HepG2 (cell line): Measurements from ENCODE around the gene FOCAD. TPM values are rescaled to one million over a fixed set of nuclear protein-coding genes. Genes with fewer than 3 reads are reported as not detected.

Experiments
- ATAC-seq: fragments of 200-7000 bp; cut with Tn5 transposase; 3 replicates; pipeline ENCODE4 v1.9.1; 2020; ENCODE audit warnings: mild to moderate bottlenecking, moderate library complexity
- BruUV-seq: library from RNA; stranded (reverse); fragments of 400-500 nt; replicated peaks from 2 replicates; lab custom pipeline; 2021; lab: Mats Ljungman, UMichigan
- CTCF ChIA-PET: fragments of 300-600 bp; formaldehyde crosslinking; extraction: SDS; loops from one replicate; lab custom pipeline; 2021; ENCODE audit warnings: low total read pairs, inconsistent platforms, low intra/inter-chr PET ratio; lab: Yijun Ruan, JAX
- POLR2A ChIA-PET: fragments of 350-600 bp; sonication (Branson Sonifier 250); formaldehyde crosslinking; loops from one replicate; lab custom pipeline; 2020; ENCODE audit warnings: antibody characterized with exemption, inconsistent platforms; lab: Yijun Ruan, JAX
- DNase-seq: peaks from one replicate; pipeline ENCODE4 v3.0.0-alpha.2; 2015; ENCODE audit warnings: low spot score
- FAIRE-seq: peaks from 3 replicates; lab custom pipeline; 2011; peaks lifted over from hg19 to GRCh38; lab: Jason Lieb, UNC
- H2AFZ ChIP-seq: one replicate; pipeline ENCODE4 v1.6.1; 2011; ENCODE audit warnings: low read length, inconsistent platforms
- H3K27ac ChIP-seq: fragments of 300-600 bp; 3 replicates; pipeline ENCODE4 v1.8.0; 2011; ENCODE audit warnings: mixed run types, mild to moderate bottlenecking, mixed read lengths, low read length, inconsistent platforms; ENCODE audit not compliant: insufficient read depth; ENCODE audit errors: extremely low read length
- H3K27me3 ChIP-seq, 2 experiments: fragments of 200-600 bp in 1 of 2; 2 replicates in 1 of 2; 3 replicates in 1 of 2; pipeline versions ENCODE4 v1.6.0 to v1.8.0; 2011; ENCODE audit warnings: low read length in 2 of 2, mild to moderate bottlenecking in 2 of 2, moderate library complexity in 2 of 2, inconsistent platforms in 1 of 2; ENCODE audit not compliant: insufficient read depth in 2 of 2, control insufficient read depth in 1 of 2
- H3K36me3 ChIP-seq, 2 experiments: fragments of 200-600 bp in 1 of 2; replicated peaks in 1 of 2; 2 replicates in 1 of 2; 3 replicates in 1 of 2; pipeline versions ENCODE4 v1.5.1 to v1.8.0; 2011; ENCODE audit warnings: low read length in 2 of 2, inconsistent platforms in 1 of 2; ENCODE audit not compliant: insufficient read depth in 2 of 2, control insufficient read depth in 1 of 2
- H3K4me1 ChIP-seq: 2 replicates; pipeline ENCODE4 v1.5.1; 2012; ENCODE audit warnings: low read length, inconsistent platforms; ENCODE audit not compliant: insufficient read depth
- H3K4me2 ChIP-seq: 2 replicates; pipeline ENCODE4 v1.6.0; 2011; ENCODE audit warnings: low read depth, low read length, inconsistent platforms
- H3K4me3 ChIP-seq, 3 experiments: fragments of 200-600 bp in 1 of 3; sonication (generic), shearing (Covaris generic) in 1 of 3; replicated peaks in 1 of 3; 2 replicates each; pipeline ENCODE4 v1.5.1; 2011 to 2016; ENCODE audit warnings: low read length in 3 of 3, inconsistent platforms in 2 of 3, low read depth in 2 of 3, mild to moderate bottlenecking in 2 of 3, control low read depth in 1 of 3, mixed read lengths in 1 of 3; ENCODE audit not compliant: insufficient read depth in 1 of 3
- H3K79me2 ChIP-seq: one replicate; pipeline ENCODE4 v1.6.1; 2011; ENCODE audit warnings: low read length, inconsistent platforms; ENCODE audit not compliant: insufficient read depth
- H3K9ac ChIP-seq: 2 replicates; pipeline ENCODE4 v1.6.0; 2011; ENCODE audit warnings: mild to moderate bottlenecking, low read depth, low read length, inconsistent platforms; ENCODE audit not compliant: insufficient read depth
- H3K9me3 ChIP-seq: 2 replicates; pipeline ENCODE4 v1.5.1; 2012; ENCODE audit warnings: mild to moderate bottlenecking, low read length
- H4K20me1 ChIP-seq: 2 replicates; pipeline ENCODE4 v1.6.0; 2011; ENCODE audit warnings: inconsistent platforms, mild to moderate bottlenecking, low read length, moderate library complexity; ENCODE audit not compliant: insufficient read depth
- FOXA1 ChIP-seq, 2 experiments: fragments of 450-650 bp in 1 of 2; sonication (generic) in 1 of 2; formaldehyde crosslinking in 1 of 2; IDR thresholded peaks; 2 replicates each; pipeline versions ENCODE4 v1.4.0 to v1.6.1; 2016 to 2020; ENCODE audit warnings: missing genetic modification reagents in 1 of 2
- SP140L ChIP-seq: sonication (generic); formaldehyde crosslinking; IDR thresholded peaks from 2 replicates; pipeline ENCODE4 v1.4.0; 2020; ENCODE audit warnings: missing genetic modification reagents, borderline replicate concordance
- ZNF232 ChIP-seq: sonication (generic); formaldehyde crosslinking; IDR thresholded peaks from 2 replicates; pipeline ENCODE4 v1.4.0; 2020; ENCODE audit warnings: missing genetic modification reagents, borderline replicate concordance
- ZNF260 ChIP-seq: sonication (generic); formaldehyde crosslinking; IDR thresholded peaks from 2 replicates; pipeline ENCODE4 v1.4.0; 2020; ENCODE audit warnings: missing genetic modification reagents, low read depth, mild to moderate bottlenecking, borderline replicate concordance
- WGBS: methylation state at CpG from one replicate; pipeline ENCODE4 v1.1.6; 2017; ENCODE audit warnings: low lambda C conversion rate; 5-methylcytosine and 5-hydroxymethylcytosine counted together
- in situ Hi-C: cut with HindIII; loops from 2 replicates; pipeline ENCODE4 v1.10.0; 2017; ENCODE audit warnings: low pct_unique_long_range_greater_than_20kb; ENCODE audit not compliant: extremely low pct_ligation_motif_present
- intact Hi-C: fragments of 100-400 bp; cut with micrococcal nuclease; formaldehyde crosslinking; loops from one replicate; pipeline ENCODE4 v1.10.0; 2022; ENCODE audit not compliant: unreplicated experiment
- polyA plus RNA-seq, 8 experiments: library from polyadenylated mRNA; depleted of rRNA in 3 of 8; stranded (reverse) in 7 of 8; unstranded in 1 of 8; fragments of >200 nt; fragmentation: Illumina TruSeq in 4 of 8; extraction: Trizol in 4 of 8; gene quantifications; 2 replicates each; pipeline versions ENCODE4 v1.2.1 to v1.2.3, GENCODE V29; 2011 to 2016; ENCODE audit warnings: low read depth in 4 of 8, missing spikeins in 1 of 8, mixed read lengths in 1 of 8; ENCODE audit not compliant: insufficient read depth in 1 of 8
- total RNA-seq, 5 experiments: library from RNA; depleted of rRNA; stranded (reverse); fragments of >200 nt; fragmentation: Illumina TruSeq; extraction: Trizol; gene quantifications; 2 replicates each; pipeline ENCODE4 v1.2.3, GENCODE V29; 2016; ENCODE audit warnings: low read depth in 1 of 5
- TF ChIP-seq, protein P1 (sequence below): sonication (generic); formaldehyde crosslinking; IDR thresholded peaks from 2 replicates; pipeline ENCODE4 v1.4.0; 2020; ENCODE audit warnings: missing genetic modification reagents, low read depth, mild to moderate bottlenecking, borderline replicate concordance

The FOCAD gene
- total and polyA plus RNA-seq, 2 of the 13 experiments (the other 11 are each of a cell fraction or from before 2014, with no cell fraction given) = 18.0 to 31.1 TPM

DNA sequence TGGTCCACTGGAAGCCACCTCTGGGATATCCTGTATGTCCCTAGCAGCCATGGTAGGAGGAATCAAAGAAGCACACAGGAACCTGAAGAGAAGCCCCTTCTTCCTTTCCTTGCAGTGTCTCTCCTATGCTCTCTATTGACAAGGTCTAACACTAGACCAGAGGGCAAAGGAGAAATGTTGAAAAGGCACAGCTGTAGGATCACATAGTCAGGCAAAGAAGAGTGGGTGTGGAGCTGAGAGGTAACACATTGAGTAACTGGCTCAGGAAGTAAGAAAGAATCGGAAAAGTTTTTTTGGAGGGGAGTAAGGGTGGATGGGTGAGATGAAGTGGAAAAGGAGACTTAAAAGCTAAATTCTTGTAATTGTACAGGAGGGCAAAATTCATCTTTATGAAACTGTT is 100.1 kb downstream of the FOCAD start:
- DNase-seq = no peak
- H3K9ac ChIP-seq = no peak overlapping the region
- no peak overlapping the region for H3K4me3 ChIP-seq
- no peak for ATAC-seq
- BruUV-seq = no TSS peak
- no peak for FAIRE-seq
- H4K20me1 ChIP-seq = no peaks in the 10 kb centered on the region
- H3K27ac ChIP-seq = no peak overlapping the region
- H3K4me1 ChIP-seq = peaks cover 7% of the 10 kb centered on the region
- no peaks in the 10 kb centered on the region for H3K9me3 ChIP-seq
- no peaks in the 10 kb centered on the region for H3K27me3 ChIP-seq
- intact Hi-C loops (loop anchor here (10.0 kb wide), 1 partner anchor 99 kb away; the partner anchor contains the start of gene FOCAD), in situ Hi-C loops (no loop called here)
- CTCF ChIA-PET = no interaction called here
- H3K4me2 ChIP-seq = no peak overlapping the region
- no peaks in the 10 kb centered on the region for H3K79me2 ChIP-seq
- H2AFZ ChIP-seq = no peak overlapping the region
- TF ChIP-seq SP140L (CRISPR knock-in tag) = no peak
- TF ChIP-seq, all 625 proteins: peak for 0
- peaks cover 0 to 7% of the 10 kb centered on the region in 2 experiments; a peak in 1 of 5 replicates for H3K36me3 ChIP-seq
- WGBS = 97% methylated on average over 1 of the region's 1 CpG
- POLR2A ChIA-PET = no interaction called here

- Histone ChIP-seq H3K9me3 (no peaks in the 10 kb centered on the region), H3K4me1 (no peaks in the 10 kb centered on the region), H4K20me1 (no peaks in the 10 kb centered on the region), H3K9ac (no peak overlapping the region), H2AFZ (no peak overlapping the region), H3K27ac (no peak overlapping the region), H3K4me3 (no peak overlapping the region), H3K79me2 (no peaks in the 10 kb centered on the region), H3K27me3 (no peaks in the 10 kb centered on the region), H3K4me2 (no peak overlapping the region), H3K36me3 (peaks cover 0 to 12% of the 10 kb centered on the region in 2 experiments; a peak in 2 of 5 replicates)
- BruUV-seq = no TSS peak
- ChIA-PET POLR2A (no interaction called here), CTCF (no interaction called here)
- TF ChIP-seq ZNF232 (CRISPR knock-in tag) (no peak), ZNF260 (CRISPR knock-in tag) (no peak), FOXA1 (IDR thresholded peaks at IDR 0.05) (peak; percentile 14; the same call in 1 of the 2 replicates), FOXA1 (CRISPR knock-in tag; IDR thresholded peaks at IDR 0.05) (no peak)
- TF ChIP-seq, protein P1, sequence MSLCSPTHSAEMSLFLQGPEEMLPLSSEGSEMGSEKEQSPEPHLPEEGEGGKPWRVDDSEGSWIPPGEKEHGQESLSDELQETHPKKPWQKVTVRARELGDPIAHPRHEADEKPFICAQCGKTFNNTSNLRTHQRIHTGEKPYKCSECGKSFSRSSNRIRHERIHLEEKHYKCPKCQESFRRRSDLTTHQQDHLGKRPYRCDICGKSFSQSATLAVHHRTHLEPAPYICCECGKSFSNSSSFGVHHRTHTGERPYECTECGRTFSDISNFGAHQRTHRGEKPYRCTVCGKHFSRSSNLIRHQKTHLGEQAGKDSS = no peak
- in situ Hi-C loops (no loop called here), intact Hi-C loops (loop anchor here (10.0 kb wide), 1 partner anchor 102 kb away; the partner anchor contains the start of gene FOCAD)
- FAIRE-seq (no peak), DNase-seq (no peak), ATAC-seq (no peak)
- WGBS = 91% methylated on average over 1 of the region's 1 CpG
Observed at GRCh38 chr9:20786807-20787206, 102.7 kb downstream of the FOCAD start.
